Suppressor macrophage treated with lipopolysaccharide for 4 hours (primary cell): ENCODE data around the gene LPP.

ENCODE experiments used
- DNase-seq: peaks from one replicate; pipeline ENCODE4 v3.0.0-alpha.2; 2020

Gene LPP

GRCh38 chr3:188283347-188283746 is 129.4 kb downstream of the LPP start:
- no peak for DNase-seq

- no peak for DNase-seq
These were observed 130.7 kb downstream of the LPP start for GRCh38 chr3:188284455-188285212.

- peak; percentile 90 for DNase-seq
These were observed 132.1 kb downstream of the LPP start for GRCh38 chr3:188286087-188286513.

- DNase-seq: no peak
These were observed 133.4 kb downstream of the LPP start for GRCh38 chr3:188287339-188287738.

- no peak for DNase-seq
These were observed 134.0 kb downstream of the LPP start for GRCh38 chr3:188287762-188288505.

GRCh38 chr3:188292251-188292650 is 138.3 kb downstream of the LPP start:
- DNase-seq: no peak

- DNase-seq: no peak
These were observed 138.9 kb downstream of the LPP start for GRCh38 chr3:188292827-188293226.

GRCh38 chr3:188294113-188294512 is 140.2 kb downstream of the LPP start:
- peak; percentile 49 for DNase-seq

- peak; percentile 78 for DNase-seq
These were observed 141.0 kb downstream of the LPP start for GRCh38 chr3:188294823-188295487.

GRCh38 chr3:188295876-188296275 is 141.9 kb downstream of the LPP start:
- no peak for DNase-seq

- DNase-seq: peak; percentile 97
These were observed 143.0 kb downstream of the LPP start for GRCh38 chr3:188296761-188297612.

GRCh38 chr3:188298585-188298984 is 144.6 kb downstream of the LPP start:
- peak; percentile 59 for DNase-seq

- no peak for DNase-seq
These were observed 145.1 kb downstream of the LPP start for GRCh38 chr3:188299068-188299467.

- DNase-seq: no peak
These were observed 145.8 kb downstream of the LPP start for GRCh38 chr3:188299708-188300107.

- DNase-seq: no peak
These were observed 147.2 kb downstream of the LPP start for GRCh38 chr3:188301147-188301546.

- DNase-seq: no peak
These were observed 149.4 kb downstream of the LPP start for GRCh38 chr3:188303286-188303799.

GRCh38 chr3:188303823-188304222 is 149.9 kb downstream of the LPP start:
- no peak for DNase-seq

- DNase-seq: no peak
These were observed 150.5 kb downstream of the LPP start for GRCh38 chr3:188304501-188304900.

- no peak for DNase-seq
These were observed 151.3 kb downstream of the LPP start for GRCh38 chr3:188305220-188305619.

GRCh38 chr3:188306435-188307005 is 152.6 kb downstream of the LPP start:
- no peak for DNase-seq

- peak; percentile 77 for DNase-seq
These were observed 155.7 kb downstream of the LPP start for GRCh38 chr3:188309437-188310269.
